GM23248 (cell line): ENCODE results near the gene WIF1. TPM values are rescaled to one million over a fixed set of nuclear protein-coding genes. Genes with fewer than 3 reads are reported as not detected.
A peak's percentile ranks its signal among the peaks of the same experiment; 100 is the strongest.

ENCODE experiments used
- DNase-seq: peaks from one replicate; pipeline ENCODE4 v3.0.0-alpha.2; 2015
- H2AFZ ChIP-seq: fragments of 200-600 bp; sonication (generic); 2 replicates; pipeline ENCODE4 v1.6.1; 2016; ENCODE audit warnings: antibody characterized with exemption
- H3F3A ChIP-seq: fragments of 200-600 bp; sonication (generic); 2 replicates; pipeline ENCODE4 v1.6.1; 2016; ENCODE audit warnings: mild to moderate bottlenecking, antibody characterized with exemption, mixed run types; ENCODE audit not compliant: insufficient read depth
- H3K27ac ChIP-seq: fragments of 200-600 bp; sonication (generic); 2 replicates; pipeline ENCODE4 v1.5.1; 2016; ENCODE audit warnings: mild to moderate bottlenecking
- H3K27me3 ChIP-seq: fragments of 200-600 bp; sonication (generic); replicated peaks from 2 replicates; pipeline ENCODE4 v1.6.1; 2016; ENCODE audit warnings: mild to moderate bottlenecking; ENCODE audit not compliant: insufficient read depth
- H3K36me3 ChIP-seq: fragments of 200-600 bp; sonication (generic); 2 replicates; pipeline ENCODE4 v1.6.1; 2016; ENCODE audit warnings: low read depth, mild to moderate bottlenecking
- H3K4me1 ChIP-seq: fragments of 200-600 bp; sonication (generic); 2 replicates; pipeline ENCODE4 v1.6.1; 2016; ENCODE audit warnings: mild to moderate bottlenecking; ENCODE audit not compliant: insufficient read depth
- H3K4me2 ChIP-seq: fragments of 200-600 bp; sonication (generic); one replicate; pipeline ENCODE4 v1.6.1; 2016; ENCODE audit warnings: mild to moderate bottlenecking; ENCODE audit not compliant: unreplicated experiment
- H3K4me3 ChIP-seq: fragments of 200-600 bp; sonication (generic); 2 replicates; pipeline ENCODE4 v1.5.1; 2016; ENCODE audit warnings: mild to moderate bottlenecking
- H3K79me2 ChIP-seq: fragments of 200-600 bp; sonication (generic); 2 replicates; pipeline ENCODE4 v1.6.1; 2016; ENCODE audit warnings: mild to moderate bottlenecking; ENCODE audit not compliant: insufficient read depth
- H3K9ac ChIP-seq: fragments of 200-600 bp; sonication (generic); 2 replicates; pipeline ENCODE4 v1.6.1; 2016; ENCODE audit warnings: mild to moderate bottlenecking
- H3K9me2 ChIP-seq: fragments of 200-600 bp; sonication (generic); 2 replicates; pipeline ENCODE4 v1.6.1; 2016; ENCODE audit warnings: mixed run types, mild to moderate bottlenecking, moderate library complexity; ENCODE audit not compliant: insufficient read depth
- H3K9me3 ChIP-seq: fragments of 200-600 bp; sonication (generic); one replicate; pipeline ENCODE4 v1.6.1; 2017; ENCODE audit warnings: low read depth
- H4K20me1 ChIP-seq: fragments of 200-600 bp; sonication (generic); 2 replicates; pipeline ENCODE4 v1.6.0; 2016; ENCODE audit not compliant: insufficient read depth
- EZH2 ChIP-seq: fragments of 200-600 bp; sonication (generic); IDR thresholded peaks from 2 replicates; pipeline ENCODE4 v1.6.1; 2018; ENCODE audit warnings: antibody characterized with exemption, mild to moderate bottlenecking; ENCODE audit not compliant: insufficient read depth, poor library complexity, severe bottlenecking
- EZH2phosphoT487 ChIP-seq: fragments of 200-600 bp; sonication (generic); IDR thresholded peaks from 2 replicates; pipeline ENCODE4 v1.6.1; 2018; ENCODE audit warnings: antibody characterized with exemption, moderate library complexity, mild to moderate bottlenecking, low read depth; ENCODE audit not compliant: insufficient read depth
- WGBS, 2 experiments: methylation state at CpG; one replicate each; pipeline ENCODE4 v1.1.6; 2015 to 2017; ENCODE audit warnings: low lambda C conversion rate in 2 of 2, low coverage in 1 of 2; ENCODE audit errors: missing lambda C conversion rate in 2 of 2; 5-methylcytosine and 5-hydroxymethylcytosine counted together
- in situ Hi-C: fragments of 300-500 bp; cut with MboI; formaldehyde crosslinking; loops from 2 replicates; pipeline ENCODE4 v1.15.0; 2020
- polyA plus RNA-seq: library from polyadenylated mRNA; unstranded; fragments of >200 nt; fragmentation: Nextera tagmentation; extraction: Ambion mirVana; gene quantifications from 2 replicates; pipeline ENCODE4 v1.2.1, GENCODE V29; 2016
- small RNA-seq: library from RNA; depleted of rRNA; stranded (forward); fragments of <200 nt; gene quantifications from one replicate; pipeline ENCODE3, GENCODE V24; 2014; ENCODE audit warnings: low read depth, low replicate concordance
- total RNA-seq: library from RNA; depleted of rRNA; stranded (reverse); fragments of >200 nt; shearing (Covaris generic); gene quantifications from 2 replicates; pipeline ENCODE4 v1.2.3, GENCODE V29; 2014; rRNA removed

The WIF1 gene
- total and polyA plus RNA-seq, 2 experiments from 2014 or later = not detected

- in situ Hi-C loops = no loop called here
These were observed 106.4 kb downstream of the WIF1 start for GRCh38 chr12:65014504-65015271.

GRCh38 chr12:65010437-65010836 lies 110.7 kb downstream of the WIF1 start:
- DNase-seq = no peak
- WGBS, 2 experiments = 6 to 9% methylated on average over 2 of the region's 2 CpGs

More at GRCh38 chr12:65014504-65015271, 106.4 kb downstream of the WIF1 start:
- Histone ChIP-seq H2AFZ (no peak overlapping the region), H3K4me3 (no peak overlapping the region), H3K27ac (no peak overlapping the region), H3K9me3 (no peaks in the 10 kb centered on the region), H4K20me1 (no peaks in the 10 kb centered on the region), H3K9me2 (no peaks in the 10 kb centered on the region), H3K4me1 (no peaks in the 10 kb centered on the region), H3K36me3 (no peaks in the 10 kb centered on the region), H3K79me2 (no peaks in the 10 kb centered on the region), H3F3A (no peaks in the 10 kb centered on the region), H3K27me3 (peaks cover 12% of the 10 kb centered on the region; the same call in 1 of the 2 replicates), H3K4me2 (no peak overlapping the region), H3K9ac (no peak overlapping the region)
- TF ChIP-seq EZH2 (no peak), EZH2phosphoT487 (no peak)
- DNase-seq = no peak
- WGBS, 2 experiments = 79 to 84% methylated on average over 9 of the region's 9 CpGs

DNA sequence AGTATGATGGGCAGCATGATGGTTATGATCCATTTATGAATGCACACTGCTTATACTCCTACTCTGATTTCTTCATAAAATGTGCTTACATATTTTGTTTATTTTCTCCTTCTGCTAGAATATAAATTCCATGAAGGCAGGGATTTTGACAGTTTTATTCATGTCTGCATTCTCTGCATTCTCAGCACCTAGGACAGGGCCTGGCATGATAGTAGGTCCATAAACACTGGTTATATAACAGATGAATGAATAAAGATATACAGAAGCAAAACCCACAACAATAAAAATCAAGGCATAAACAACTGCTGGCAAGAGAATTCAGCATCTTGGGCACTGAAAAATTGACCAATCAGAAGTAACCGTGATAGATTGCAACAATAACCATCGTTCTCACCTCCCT lies 115.4 kb downstream of the WIF1 start:
- no peaks in the 10 kb centered on the region for H3K9me3 ChIP-seq
- no peak for DNase-seq
- no peaks in the 10 kb centered on the region for H3K79me2 ChIP-seq
- no peak overlapping the region for H2AFZ ChIP-seq
- no peak overlapping the region for H3K4me3 ChIP-seq
- in situ Hi-C loops = no loop called here
- H3K36me3 ChIP-seq = no peaks in the 10 kb centered on the region
- no peak overlapping the region for H3K27ac ChIP-seq
- TF ChIP-seq EZH2phosphoT487 = no peak
- no peak for TF ChIP-seq EZH2
- H3K4me2 ChIP-seq = no peak overlapping the region
- H3K27me3 ChIP-seq = peaks cover 13% of the 10 kb centered on the region
- H3K9me2 ChIP-seq = no peaks in the 10 kb centered on the region
- H3F3A ChIP-seq = no peaks in the 10 kb centered on the region
- WGBS, 2 experiments = 74 to 82% methylated on average over 2 of the region's 2 CpGs
- no peaks in the 10 kb centered on the region for H4K20me1 ChIP-seq
- no peak overlapping the region for H3K9ac ChIP-seq
- no peaks in the 10 kb centered on the region for H3K4me1 ChIP-seq

More at GRCh38 chr12:65010437-65010836, 110.7 kb downstream of the WIF1 start:
- Histone ChIP-seq H3K36me3 (no peaks in the 10 kb centered on the region), H3K79me2 (no peaks in the 10 kb centered on the region), H4K20me1 (no peaks in the 10 kb centered on the region), H3K4me2 (no peak overlapping the region), H3K27me3 (peaks cover 5% of the 10 kb centered on the region; the same call in 1 of the 2 replicates), H2AFZ (no peak overlapping the region), H3K4me1 (no peaks in the 10 kb centered on the region), H3K4me3 (no peak overlapping the region), H3K9me3 (no peaks in the 10 kb centered on the region), H3K9ac (no peak overlapping the region), H3F3A (no peaks in the 10 kb centered on the region), H3K9me2 (no peaks in the 10 kb centered on the region), H3K27ac (no peak overlapping the region)
- no peak for TF ChIP-seq EZH2
- no peak for TF ChIP-seq EZH2phosphoT487
- in situ Hi-C loops = no loop called here

GRCh38 chr12:65004270-65004669 lies 116.8 kb downstream of the WIF1 start:
- H4K20me1 ChIP-seq = no peaks in the 10 kb centered on the region
- H3K79me2 ChIP-seq = no peaks in the 10 kb centered on the region
- no peaks in the 10 kb centered on the region for H3K4me1 ChIP-seq
- H3K4me2 ChIP-seq = no peak overlapping the region
- TF ChIP-seq EZH2 = no peak
- TF ChIP-seq EZH2phosphoT487 = no peak
- peak; percentile 0 for DNase-seq
- H3K9me2 ChIP-seq = no peaks in the 10 kb centered on the region
- H3K9ac ChIP-seq = no peak overlapping the region
- in situ Hi-C loops = no loop called here
- no peaks in the 10 kb centered on the region for H3K9me3 ChIP-seq
- no peaks in the 10 kb centered on the region for H3K36me3 ChIP-seq
- H3F3A ChIP-seq = no peaks in the 10 kb centered on the region
- H3K27ac ChIP-seq = no peak overlapping the region
- no peak overlapping the region for H2AFZ ChIP-seq
- peaks cover 9% of the 10 kb centered on the region; the same call in 1 of the 2 replicates for H3K27me3 ChIP-seq
- no peak overlapping the region for H3K4me3 ChIP-seq
- 8 to 19% methylated on average over 1 of the region's 1 CpG for WGBS, 2 experiments

Small RNA genes within 50 kb of the gene (small RNA-seq; reads per million reads assigned to genes)
- not detected for gene RNU6-166P

Other genes starting within 250 kb of the WIF1 start
- 17.9 and 36.3 TPM in 2 replicates for gene LEMD3, start 48.3 kb upstream of the WIF1 start, total RNA-seq
- gene LEMD3, start 48.3 kb upstream of the WIF1 start, polyA plus RNA-seq = 8.4 and 8.6 TPM in 2 replicates
- gene MSRB3, start 157.4 kb upstream of the WIF1 start, total RNA-seq = 74.1 and 75.1 TPM in 2 replicates
- 151 and 158 TPM in 2 replicates for gene MSRB3, start 157.4 kb upstream of the WIF1 start, polyA plus RNA-seq